GM20000 (cell line): Measurements from ENCODE around the gene SECTM1.

Experiments used
- DNase-seq: peaks from one replicate; pipeline ENCODE4 v3.0.0; 2012; ENCODE audit warnings: low spot score
- CTCF ChIP-seq: IDR thresholded peaks from 2 replicates; pipeline ENCODE4 v1.5.1; 2012; ENCODE audit warnings: mild to moderate bottlenecking, control low read depth; ENCODE audit errors: extremely low read depth, missing control alignments

SECTM1 gene

GRCh38 chr17:82324566-82325285 is 8.8 kb downstream of the SECTM1 start:
- TF ChIP-seq CTCF: no peak
- DNase-seq: peak; percentile 31

- no peak for TF ChIP-seq CTCF
- no peak for DNase-seq
Measured at GRCh38 chr17:82323514-82324234, 9.9 kb downstream of the SECTM1 start.

- no peak for TF ChIP-seq CTCF
- DNase-seq: no peak
Measured at GRCh38 chr17:82322526-82323453, 10.8 kb downstream of the SECTM1 start.

GRCh38 chr17:82321947-82322466 is 11.6 kb downstream of the SECTM1 start:
- DNase-seq: no peak
- TF ChIP-seq CTCF: no peak

- peak; percentile 83 for TF ChIP-seq CTCF
- DNase-seq: peak; percentile 89
Measured at GRCh38 chr17:82320956-82321927, 12.3 kb downstream of the SECTM1 start.

- DNase-seq: no peak
- no peak for TF ChIP-seq CTCF
Measured at GRCh38 chr17:82320140-82320840, 13.3 kb downstream of the SECTM1 start.
